HG02938 (cell line): Measurements from ENCODE around the gene TRABD2B.

ENCODE experiments used
- ATAC-seq: cut with Tn5 transposase; IDR thresholded peaks from one replicate; pipeline ENCODE4 v1.9.1; 2021; ENCODE audit warnings: mild to moderate bottlenecking, moderate library complexity; ENCODE audit not compliant: unreplicated experiment

The TRABD2B gene

GRCh38 chr1:47764461-47765046 is 232.6 kb downstream of the TRABD2B start:
- no peak for ATAC-seq

GRCh38 chr1:47763591-47764171 is 233.5 kb downstream of the TRABD2B start:
- no peak for ATAC-seq

GRCh38 chr1:47761974-47762373 is 235.2 kb downstream of the TRABD2B start:
- ATAC-seq, result no peak

- ATAC-seq, result no peak
Observed at GRCh38 chr1:47761201-47761930, 235.8 kb downstream of the TRABD2B start.

- ATAC-seq, result no peak
Observed at GRCh38 chr1:47759936-47760629, 237.1 kb downstream of the TRABD2B start.

- ATAC-seq, result no peak
Observed at GRCh38 chr1:47759251-47759935, 237.8 kb downstream of the TRABD2B start.

- no peak for ATAC-seq
Observed at GRCh38 chr1:47758341-47759250, 238.6 kb downstream of the TRABD2B start.

GRCh38 chr1:47757226-47757975 is 239.8 kb downstream of the TRABD2B start:
- no peak for ATAC-seq

GRCh38 chr1:47756411-47756810 is 240.8 kb downstream of the TRABD2B start:
- ATAC-seq, result no peak

GRCh38 chr1:47756006-47756405 is 241.2 kb downstream of the TRABD2B start:
- no peak for ATAC-seq

GRCh38 chr1:47755101-47755990 is 241.8 kb downstream of the TRABD2B start:
- no peak for ATAC-seq

GRCh38 chr1:47754221-47754620 is 243.0 kb downstream of the TRABD2B start:
- no peak for ATAC-seq

GRCh38 chr1:47753808-47754207 is 243.4 kb downstream of the TRABD2B start:
- no peak for ATAC-seq

GRCh38 chr1:47752559-47752958 is 244.6 kb downstream of the TRABD2B start:
- no peak for ATAC-seq

- ATAC-seq, result no peak
Observed at GRCh38 chr1:47751996-47752451, 245.2 kb downstream of the TRABD2B start.

GRCh38 chr1:47751193-47751592 is 246.0 kb downstream of the TRABD2B start:
- no peak for ATAC-seq

GRCh38 chr1:47745715-47746609 is 251.2 kb downstream of the TRABD2B start:
- no peak for ATAC-seq
